ENCODE measurements around the gene NT5C1B.

DNA sequence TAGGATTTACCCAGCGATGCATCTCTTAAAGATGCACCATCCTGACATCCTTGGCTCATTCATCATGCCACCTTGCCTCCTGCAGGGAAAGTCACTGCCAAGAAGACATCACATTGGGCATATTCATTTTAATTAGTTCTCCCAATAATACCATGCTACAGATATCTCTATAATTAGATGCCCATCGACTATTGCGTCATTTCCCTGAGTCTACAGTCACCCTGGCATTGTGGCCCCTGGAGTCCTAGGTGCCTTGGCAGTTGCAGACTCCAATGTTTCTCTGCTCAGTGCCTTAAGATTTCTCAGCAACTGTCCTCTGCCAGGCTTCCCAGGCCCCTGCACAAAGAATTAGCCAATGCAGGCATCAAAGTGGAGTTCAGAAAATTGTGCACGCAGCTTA is 61.5 kb downstream of the NT5C1B start:
- TF ChIP-seq POLR2A (IDR thresholded peaks at IDR 0.05; ENCODE audit: low read length) (no peak), RNF2 (IDR thresholded peaks at IDR 0.05; ENCODE audit: borderline replicate concordance, low read depth) (no peak)
- TF ChIP-seq, protein P1, sequence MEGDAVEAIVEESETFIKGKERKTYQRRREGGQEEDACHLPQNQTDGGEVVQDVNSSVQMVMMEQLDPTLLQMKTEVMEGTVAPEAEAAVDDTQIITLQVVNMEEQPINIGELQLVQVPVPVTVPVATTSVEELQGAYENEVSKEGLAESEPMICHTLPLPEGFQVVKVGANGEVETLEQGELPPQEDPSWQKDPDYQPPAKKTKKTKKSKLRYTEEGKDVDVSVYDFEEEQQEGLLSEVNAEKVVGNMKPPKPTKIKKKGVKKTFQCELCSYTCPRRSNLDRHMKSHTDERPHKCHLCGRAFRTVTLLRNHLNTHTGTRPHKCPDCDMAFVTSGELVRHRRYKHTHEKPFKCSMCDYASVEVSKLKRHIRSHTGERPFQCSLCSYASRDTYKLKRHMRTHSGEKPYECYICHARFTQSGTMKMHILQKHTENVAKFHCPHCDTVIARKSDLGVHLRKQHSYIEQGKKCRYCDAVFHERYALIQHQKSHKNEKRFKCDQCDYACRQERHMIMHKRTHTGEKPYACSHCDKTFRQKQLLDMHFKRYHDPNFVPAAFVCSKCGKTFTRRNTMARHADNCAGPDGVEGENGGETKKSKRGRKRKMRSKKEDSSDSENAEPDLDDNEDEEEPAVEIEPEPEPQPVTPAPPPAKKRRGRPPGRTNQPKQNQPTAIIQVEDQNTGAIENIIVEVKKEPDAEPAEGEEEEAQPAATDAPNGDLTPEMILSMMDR (IDR thresholded peaks at IDR 0.05), result no peak

Data from A549 (cell line).